GM12878 (cell line): ENCODE measurements around the gene COL4A1. TPM values are rescaled to one million over a fixed set of nuclear protein-coding genes. Genes with fewer than 3 reads are reported as not detected.

Experiments used
- ATAC-seq: fragments of 200-7000 bp; cut with Tn5 transposase; 3 replicates; pipeline ENCODE4 v1.9.1; 2020; ENCODE audit warnings: mild to moderate bottlenecking, moderate library complexity
- BruUV-seq: library from RNA; stranded (reverse); fragments of 400-500 nt; replicated peaks from 2 replicates; lab custom pipeline; 2021; lab: Mats Ljungman, UMichigan
- CTCF ChIA-PET: fragments of 300-600 bp; sonication (Branson Sonifier 250); formaldehyde crosslinking; extraction: SDS; loops from one replicate; lab custom pipeline; 2021; ENCODE audit warnings: inconsistent platforms; lab: Yijun Ruan, JAX
- POLR2A ChIA-PET: fragments of 350-600 bp; formaldehyde crosslinking; extraction: SDS; loops from one replicate; lab custom pipeline; 2021; ENCODE audit warnings: inconsistent platforms; lab: Charles Lee
- RAD21 ChIA-PET: fragments of 300-600 bp; sonication (Branson Sonifier 250); formaldehyde crosslinking; loops from one replicate; lab custom pipeline; 2023; ENCODE audit warnings: antibody characterized with exemption; ENCODE audit not compliant: unreplicated experiment; lab: Charles Lee
- SMC1A ChIA-PET: fragments of 300-600 bp; sonication (Branson Sonifier 250); formaldehyde crosslinking; loops from one replicate; lab custom pipeline; 2023; ENCODE audit not compliant: unreplicated experiment, uncharacterized antibody; lab: Charles Lee
- DNase-seq: peaks from one replicate; pipeline ENCODE4 v3.0.0-alpha.2; 2011; ENCODE audit warnings: low read depth, low spot score
- FAIRE-seq: peaks from 3 replicates; lab custom pipeline; 2011; peaks lifted over from hg19 to GRCh38; lab: Jason Lieb, UNC
- H2AFZ ChIP-seq: 2 replicates; pipeline ENCODE4 v1.6.0; 2011; ENCODE audit warnings: low read depth, low read length, control low read depth; ENCODE audit not compliant: control insufficient read depth
- H3K27ac ChIP-seq: 2 replicates; pipeline ENCODE4 v1.5.1; 2011; ENCODE audit warnings: control low read depth; ENCODE audit not compliant: control insufficient read depth, insufficient read depth
- H3K27me3 ChIP-seq, 2 experiments: replicated peaks in 1 of 2; 2 replicates each; pipeline versions ENCODE4 v1.6.0 to v1.6.1; 2011; ENCODE audit warnings: low read length in 1 of 2; ENCODE audit not compliant: control insufficient read depth in 2 of 2, insufficient read depth in 2 of 2
- H3K36me3 ChIP-seq, 2 experiments: 2 replicates each; pipeline ENCODE4 v1.5.1; 2011; ENCODE audit warnings: low read length in 1 of 2; ENCODE audit not compliant: control insufficient read depth in 2 of 2, insufficient read depth in 2 of 2
- H3K4me1 ChIP-seq: 2 replicates; pipeline ENCODE4 v1.6.1; 2011; ENCODE audit warnings: mild to moderate bottlenecking, low read length, moderate library complexity, mixed read lengths; ENCODE audit not compliant: control insufficient read depth, insufficient read depth
- H3K4me2 ChIP-seq: 2 replicates; pipeline ENCODE4 v1.6.0; 2011; ENCODE audit warnings: control low read depth; ENCODE audit not compliant: control insufficient read depth, insufficient read depth
- H3K4me3 ChIP-seq: fragments of 200-600 bp; sonication (generic); 2 replicates; pipeline ENCODE4 v1.5.1; 2016
- H3K79me2 ChIP-seq: 2 replicates; pipeline ENCODE4 v1.6.0; 2011; ENCODE audit warnings: low read length; ENCODE audit not compliant: control insufficient read depth, insufficient read depth
- H3K9ac ChIP-seq: 2 replicates; pipeline ENCODE4 v1.8.0; 2011; ENCODE audit warnings: low read length, control low read depth, mixed read lengths; ENCODE audit not compliant: control insufficient read depth, insufficient read depth
- H3K9me3 ChIP-seq: replicated peaks from 3 replicates; pipeline ENCODE4 v1.5.1; 2011; ENCODE audit warnings: mild to moderate bottlenecking, low read length; ENCODE audit not compliant: control insufficient read depth, insufficient read depth
- H4K20me1 ChIP-seq: 2 replicates; pipeline ENCODE4 v1.6.0; 2011; ENCODE audit not compliant: control insufficient read depth, insufficient read depth
- BACH1 ChIP-seq: fragments of 450-650 bp; IDR thresholded peaks from 2 replicates; pipeline ENCODE4 v1.6.1; 2017; ENCODE audit warnings: mild to moderate bottlenecking, borderline replicate concordance
- CBFB ChIP-seq: IDR thresholded peaks from 2 replicates; pipeline ENCODE4 v1.6.1; 2016; ENCODE audit warnings: antibody characterized with exemption, low read depth
- ESRRA ChIP-seq: IDR thresholded peaks from 2 replicates; pipeline ENCODE4 v1.6.1; 2012; ENCODE audit warnings: mild to moderate bottlenecking, low read length, improper control_type of control experiment
- HDAC6 ChIP-seq: fragments of 200-600 bp; sonication (generic); IDR thresholded peaks from one replicate; pipeline ENCODE4 v1.8.0; 2017; ENCODE audit warnings: antibody characterized with exemption; ENCODE audit not compliant: unreplicated experiment
- IRF3 ChIP-seq: fragments of 450-650 bp; IDR thresholded peaks from 2 replicates; pipeline ENCODE4 v1.6.1; 2014; ENCODE audit warnings: mild to moderate bottlenecking
- POLR2AphosphoS2 ChIP-seq: IDR thresholded peaks from 2 replicates; pipeline ENCODE4 v1.6.1; 2011; ENCODE audit warnings: low read depth, mild to moderate bottlenecking, low read length, improper control_type of control experiment, moderate library complexity
- SRF ChIP-seq, 2 experiments: IDR thresholded peaks; 2 replicates each; pipeline ENCODE4 v1.6.1; 2011; ENCODE audit warnings: low read depth in 2 of 2, low read length in 2 of 2, mild to moderate bottlenecking in 1 of 2, moderate library complexity in 1 of 2
- STAT3 ChIP-seq: IDR thresholded peaks from 2 replicates; pipeline ENCODE4 v1.6.1; 2011; ENCODE audit warnings: low read depth, low read length, improper control_type of control experiment
- SUPT20H ChIP-seq: IDR thresholded peaks from 2 replicates; pipeline ENCODE4 v1.6.1; 2011; ENCODE audit warnings: low read depth, mild to moderate bottlenecking, low read length, moderate library complexity, borderline replicate concordance; ENCODE audit not compliant: control insufficient read depth
- YY1 ChIP-seq: IDR thresholded peaks from 2 replicates; pipeline ENCODE4 v1.6.1; 2011; ENCODE audit warnings: low read depth, mild to moderate bottlenecking, low read length
- ZNF384 ChIP-seq: IDR thresholded peaks from 2 replicates; pipeline ENCODE4 v1.6.1; 2012; ENCODE audit warnings: low read depth, mild to moderate bottlenecking, low read length, improper control_type of control experiment, borderline replicate concordance
- WGBS: methylation state at CpG from one replicate; pipeline ENCODE4 v1.1.6; 2016; ENCODE audit warnings: low lambda C conversion rate; ENCODE audit not compliant: insufficient replicate concordance, insufficient coverage; ENCODE audit errors: missing lambda C conversion rate; 5-methylcytosine and 5-hydroxymethylcytosine counted together
- in situ Hi-C: fragments of 300-500 bp; cut with MboI; formaldehyde crosslinking; loops from 9 replicates; pipeline ENCODE4 v1.14.3; 2018; ENCODE audit warnings: mixed read lengths
- intact Hi-C: fragments of 100-400 bp; cut with micrococcal nuclease; formaldehyde crosslinking; loops from one replicate; pipeline ENCODE4 v1.14.2; 2022; ENCODE audit not compliant: unreplicated experiment
- polyA plus RNA-seq, 11 experiments: library from polyadenylated mRNA; depleted of rRNA in 4 of 11; unstranded in 6 of 11; stranded (reverse) in 5 of 11; fragments of >200 nt; fragmentation: Nextera tagmentation in 4 of 11; fragmentation: Illumina TruSeq in 1 of 11; extraction: Ambion mirVana in 4 of 11; extraction: Trizol in 1 of 11; gene quantifications; 1 replicate in 1 of 11; 2 replicates in 10 of 11; pipeline versions ENCODE4 v1.2.1 to v1.2.3, GENCODE V29; 2011 to 2016; ENCODE audit warnings: inconsistent platforms in 2 of 11, missing spikeins in 2 of 11, low read depth in 1 of 11
- total RNA-seq, 4 experiments: library from RNA; depleted of rRNA in 3 of 4; stranded (reverse); fragments of >200 nt in 3 of 4; fragmentation: Illumina TruSeq in 1 of 4; extraction: Trizol in 1 of 4; gene quantifications; 2 replicates each; pipeline versions ENCODE4 v1.2.1 to v1.2.3, GENCODE V29; 2013 to 2021
- TF ChIP-seq, protein P1 (sequence below): IDR thresholded peaks from 2 replicates; pipeline ENCODE4 v1.6.1; 2012; ENCODE audit warnings: low read depth, low read length, improper control_type of control experiment
- TF ChIP-seq, protein P2 (sequence below): IDR thresholded peaks from 2 replicates; pipeline ENCODE4 v1.6.1; 2011; ENCODE audit warnings: low read depth, low read length, improper control_type of control experiment, borderline replicate concordance

The COL4A1 gene
- total and polyA plus RNA-seq, 10 of the 15 experiments (the other 5 are each of a cell fraction or from before 2014, with no cell fraction given) = 0.07 to 0.31 (median 0.13) TPM; not detected in 6

DNA sequence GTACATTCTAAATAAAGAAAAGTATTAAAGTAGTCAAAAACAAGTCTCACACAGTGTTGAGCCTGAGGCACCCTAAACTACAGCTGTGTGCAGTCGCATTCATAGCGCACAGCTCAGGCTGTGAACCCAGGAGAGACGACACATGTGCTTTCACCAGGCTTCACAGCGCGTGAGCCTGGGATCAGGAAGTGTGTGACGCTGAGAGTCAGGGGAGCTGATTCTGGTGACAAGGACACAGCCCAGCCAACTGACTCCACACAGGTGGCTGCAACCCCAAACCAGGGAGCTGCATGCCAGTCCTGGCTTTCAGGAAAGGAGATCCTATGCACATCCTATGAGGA lies 41.6 kb downstream of the COL4A1 start:
- no peaks in the 10 kb centered on the region for H3K9me3 ChIP-seq
- DNase-seq (no peak), ATAC-seq (no peak), FAIRE-seq (no peak)
- H4K20me1 ChIP-seq = no peaks in the 10 kb centered on the region
- H2AFZ ChIP-seq = no peak overlapping the region
- POLR2A ChIA-PET = no interaction called here
- no peak overlapping the region for H3K27ac ChIP-seq
- peaks cover 2 to 3% of the 10 kb centered on the region in 2 experiments; a peak in 2 of 4 replicates for H3K27me3 ChIP-seq
- no peak for TF ChIP-seq SRF (IDR thresholded peaks at IDR 0.05; ENCODE audit: low read depth in 2 of 2, low read length in 2 of 2)
- TF ChIP-seq, protein P1, sequence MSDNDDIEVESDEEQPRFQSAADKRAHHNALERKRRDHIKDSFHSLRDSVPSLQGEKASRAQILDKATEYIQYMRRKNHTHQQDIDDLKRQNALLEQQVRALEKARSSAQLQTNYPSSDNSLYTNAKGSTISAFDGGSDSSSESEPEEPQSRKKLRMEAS = no peak
- TF ChIP-seq ESRRA = no peak
- no peak for TF ChIP-seq SUPT20H
- no peak for TF ChIP-seq STAT3
- TF ChIP-seq IRF3 = no peak
- TF ChIP-seq, protein P2, sequence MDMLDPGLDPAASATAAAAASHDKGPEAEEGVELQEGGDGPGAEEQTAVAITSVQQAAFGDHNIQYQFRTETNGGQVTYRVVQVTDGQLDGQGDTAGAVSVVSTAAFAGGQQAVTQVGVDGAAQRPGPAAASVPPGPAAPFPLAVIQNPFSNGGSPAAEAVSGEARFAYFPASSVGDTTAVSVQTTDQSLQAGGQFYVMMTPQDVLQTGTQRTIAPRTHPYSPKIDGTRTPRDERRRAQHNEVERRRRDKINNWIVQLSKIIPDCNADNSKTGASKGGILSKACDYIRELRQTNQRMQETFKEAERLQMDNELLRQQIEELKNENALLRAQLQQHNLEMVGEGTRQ = no peak
- TF ChIP-seq YY1 = no peak
- TF ChIP-seq POLR2AphosphoS2 = no peak
- no peak for TF ChIP-seq BACH1
- TF ChIP-seq ZNF384 = no peak
- TF ChIP-seq HDAC6 = no peak
- no peak for TF ChIP-seq CBFB
- 57% methylated on average over 6 of the region's 6 CpGs for WGBS
- H3K79me2 ChIP-seq = no peaks in the 10 kb centered on the region
- BruUV-seq = no TSS peak
- in situ Hi-C loops = no loop called here
- no peak overlapping the region for H3K9ac ChIP-seq
- CTCF ChIA-PET = no interaction called here
- H3K36me3 ChIP-seq = no peaks in the 10 kb centered on the region
- H3K4me2 ChIP-seq = no peak overlapping the region
- no peaks in the 10 kb centered on the region for H3K4me1 ChIP-seq
- RAD21 ChIA-PET = no interaction called here
- intact Hi-C loops = no loop called here
- no peak overlapping the region for H3K4me3 ChIP-seq
- SMC1A ChIA-PET = no interaction called here
